Uterus (tissue), 2 donors: Measurements from ENCODE around the gene SIM2.

ENCODE experiments used
- CTCF ChIP-seq, 4 experiments: fragments of 200-600 bp in 2 of 4; fragments of 450-650 bp in 2 of 4; sonication (generic) in 2 of 4; IDR thresholded peaks; one replicate each; pipeline ENCODE4 v1.5.1; 2016 to 2019; ENCODE audit warnings: antibody characterized with exemption in 4 of 4, mild to moderate bottlenecking in 2 of 4, moderate library complexity in 1 of 4
- POLR2A ChIP-seq, 2 donors: fragments of 450-650 bp; IDR thresholded peaks; one replicate each; pipeline ENCODE4 v1.6.1; 2016; ENCODE audit warnings: antibody characterized with exemption in 2 of 2, mild to moderate bottlenecking in 1 of 2, moderate library complexity in 1 of 2

- TF ChIP-seq CTCF (IDR thresholded peaks at IDR 0.05) (no peak), POLR2A (IDR thresholded peaks at IDR 0.05) (no peak)
These were observed 24.5 kb downstream of the SIM2 start for GRCh38 chr21:36723371-36723881.
